ENCODE measurements around the gene SNTA1. TPM values are rescaled to one million over a fixed set of nuclear protein-coding genes. Genes with fewer than 3 reads are reported as not detected.

The SNTA1 gene
- total RNA-seq, 1 donor from 2014 or later: 1.1 TPM

DNA sequence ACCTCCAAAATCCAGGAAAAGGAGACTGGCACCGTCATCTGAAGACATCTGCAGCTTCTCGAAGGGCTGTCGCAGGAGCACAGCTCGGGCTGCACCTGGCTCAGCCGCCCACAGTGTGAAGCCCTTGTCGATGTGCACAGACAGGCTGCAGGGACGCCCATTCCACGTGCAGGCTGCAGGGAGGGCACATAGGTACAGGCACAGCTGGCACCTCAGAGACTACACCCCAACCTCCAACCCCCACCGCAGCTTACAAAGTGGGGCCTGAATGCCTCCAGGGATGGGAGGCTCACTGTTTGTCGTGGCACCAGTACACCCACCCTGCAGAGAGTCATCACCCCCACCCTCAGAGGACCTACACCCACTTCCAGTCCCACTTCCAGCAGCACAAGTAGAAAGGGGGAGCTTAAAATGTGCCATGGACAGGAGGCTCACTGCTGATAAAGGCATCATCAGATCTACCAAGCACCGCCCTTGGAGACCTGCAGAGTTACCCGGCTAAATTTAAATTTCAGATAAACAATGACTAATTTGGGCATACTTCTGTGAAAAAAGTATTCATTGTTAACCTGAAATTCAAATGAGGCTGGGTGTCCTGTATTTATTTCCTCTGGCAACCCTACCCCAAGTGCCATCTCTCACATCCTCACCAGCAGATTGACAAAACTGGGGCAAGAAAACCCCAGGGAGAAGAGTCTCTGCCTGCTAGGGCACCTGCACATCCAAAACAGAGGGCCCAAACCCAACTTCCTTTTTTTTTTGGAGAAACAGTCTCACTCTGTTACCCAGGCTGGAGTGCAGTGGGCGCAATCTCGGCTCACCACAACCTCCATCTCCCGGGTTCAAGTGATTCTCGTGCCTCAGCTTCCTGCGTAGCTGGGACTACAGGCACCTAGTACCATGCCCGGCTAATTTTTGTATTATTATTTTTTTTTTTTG, 34.6 kb downstream of the SNTA1 start:
- Mint-ChIP-seq H3K27ac (no peak overlapping the region), H3K36me3 (ENCODE audit: low read depth) (peaks cover 13% of the 10 kb centered on the region), H3K27me3 (ENCODE audit: low read depth) (no peaks in the 10 kb centered on the region), H3K9me3 (no peaks in the 10 kb centered on the region), H3K4me3 (ENCODE audit: low read depth) (no peak overlapping the region), H3K4me1 (ENCODE audit: low read depth) (peaks cover 2% of the 10 kb centered on the region)
- DNase-seq (ENCODE audit: low spot score): no peak
- intact Hi-C loops (cut with micrococcal nuclease): no loop called here

DNA sequence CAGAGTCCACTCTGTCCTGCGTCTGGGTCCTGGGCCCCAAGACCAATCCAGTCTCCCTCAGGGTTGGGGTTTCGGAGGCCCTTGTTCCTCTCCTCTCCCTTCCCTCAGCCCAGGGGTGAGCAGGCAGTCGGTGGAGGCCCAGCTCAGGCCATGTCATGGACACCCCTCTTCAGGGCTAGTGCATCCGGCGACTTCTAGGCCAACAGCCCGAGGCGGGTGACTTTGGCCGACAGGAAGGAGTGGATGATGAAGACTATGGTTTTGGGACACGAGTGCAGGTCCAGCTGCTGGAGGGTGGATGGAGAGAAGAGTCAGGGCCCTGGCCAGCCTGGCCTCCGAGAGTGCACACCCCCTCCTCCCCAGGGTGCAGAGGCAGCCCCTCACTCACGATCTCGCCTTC, 35.2 kb downstream of the SNTA1 start:
- Mint-ChIP-seq H3K4me3 (ENCODE audit: low read depth) (no peak overlapping the region), H3K36me3 (ENCODE audit: low read depth) (peaks cover 16% of the 10 kb centered on the region), H3K27ac (no peak overlapping the region), H3K27me3 (ENCODE audit: low read depth) (no peaks in the 10 kb centered on the region), H3K4me1 (ENCODE audit: low read depth) (peaks cover 5% of the 10 kb centered on the region), H3K9me3 (no peaks in the 10 kb centered on the region)
- no peak for DNase-seq (ENCODE audit: low spot score)
- intact Hi-C loops (cut with micrococcal nuclease): no loop called here

DNA sequence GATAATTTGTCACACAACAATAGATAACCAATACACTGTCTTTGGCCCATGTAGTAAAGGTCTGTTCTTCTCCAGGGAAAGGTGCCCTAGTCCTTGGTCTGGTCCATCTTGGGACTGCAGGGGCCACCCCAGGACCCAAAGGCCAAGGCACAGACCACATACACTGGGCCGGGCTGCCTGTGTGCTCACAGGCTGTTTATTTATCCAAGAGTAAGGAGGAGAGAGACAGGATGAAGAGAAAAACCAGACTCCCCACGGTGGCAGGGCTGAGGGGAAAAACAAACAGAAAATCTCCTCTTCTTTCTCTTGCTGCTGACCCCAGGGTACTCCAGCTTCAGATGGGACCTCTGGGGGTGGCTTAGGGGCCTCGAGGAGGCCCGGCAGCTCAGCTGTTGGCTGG, 35.8 kb downstream of the SNTA1 start:
- intact Hi-C loops (cut with micrococcal nuclease): no loop called here
- no peak overlapping the region for H3K4me3 Mint-ChIP-seq (ENCODE audit: low read depth)
- DNase-seq (ENCODE audit: low spot score): no peak
- no peaks in the 10 kb centered on the region for H3K27me3 Mint-ChIP-seq (ENCODE audit: low read depth)
- no peak overlapping the region for H3K27ac Mint-ChIP-seq
- H3K36me3 Mint-ChIP-seq (ENCODE audit: low read depth): peaks cover 16% of the 10 kb centered on the region
- no peaks in the 10 kb centered on the region for H3K9me3 Mint-ChIP-seq
- H3K4me1 Mint-ChIP-seq (ENCODE audit: low read depth): peaks cover 5% of the 10 kb centered on the region

DNA sequence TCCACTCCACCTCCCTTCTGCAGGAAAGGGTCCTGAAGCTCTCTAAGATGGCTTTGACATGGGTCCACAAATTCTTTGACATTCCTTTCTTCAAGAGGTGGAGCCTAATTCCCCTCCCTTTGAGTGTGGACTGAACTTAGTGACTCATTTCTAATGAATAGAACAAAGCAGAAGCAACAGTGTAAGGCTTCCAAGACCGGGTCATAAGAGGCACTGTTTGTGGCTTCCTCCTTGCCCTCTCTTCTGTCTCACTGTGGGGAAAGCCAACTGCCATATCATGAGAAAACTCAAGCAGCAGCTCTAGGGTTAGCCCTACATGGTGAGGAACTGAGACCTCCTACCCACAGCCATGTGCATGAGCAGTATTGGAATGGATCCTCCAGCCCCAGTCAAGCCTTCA, 36.3 kb downstream of the SNTA1 start:
- no peak for DNase-seq (ENCODE audit: low spot score)
- Mint-ChIP-seq H3K36me3 (ENCODE audit: low read depth) (peaks cover 16% of the 10 kb centered on the region), H3K4me1 (ENCODE audit: low read depth) (peaks cover 8% of the 10 kb centered on the region), H3K27ac (no peak overlapping the region), H3K9me3 (no peaks in the 10 kb centered on the region), H3K27me3 (ENCODE audit: low read depth) (no peaks in the 10 kb centered on the region), H3K4me3 (ENCODE audit: low read depth) (no peak overlapping the region)
- intact Hi-C loops (cut with micrococcal nuclease): no loop called here

- no peak for DNase-seq (ENCODE audit: low spot score)
- Mint-ChIP-seq H3K27ac (no peak overlapping the region), H3K9me3 (no peaks in the 10 kb centered on the region), H3K27me3 (ENCODE audit: low read depth) (no peaks in the 10 kb centered on the region), H3K36me3 (ENCODE audit: low read depth) (peaks cover 19% of the 10 kb centered on the region), H3K4me3 (ENCODE audit: low read depth) (peak overlapping the region; percentile 49), H3K4me1 (ENCODE audit: low read depth) (peaks cover 25% of the 10 kb centered on the region)
- intact Hi-C loops (cut with micrococcal nuclease): loop anchor here (5.0 kb wide), 1 partner anchor 263 kb away; the partner anchor contains the start of gene ACTL10
These were observed 39.3 kb downstream of the SNTA1 start for GRCh38 chr20:33404281-33404680.

- H3K9me3 Mint-ChIP-seq: no peaks in the 10 kb centered on the region
- peak overlapping the region; percentile 96 for H3K27ac Mint-ChIP-seq
- H3K27me3 Mint-ChIP-seq (ENCODE audit: low read depth): no peaks in the 10 kb centered on the region
- H3K4me3 Mint-ChIP-seq (ENCODE audit: low read depth): peak overlapping the region; percentile 98
- H3K4me1 Mint-ChIP-seq (ENCODE audit: low read depth): peaks cover 30% of the 10 kb centered on the region
- intact Hi-C loops (cut with micrococcal nuclease): loop anchor here (1.0 to 5.0 kb wide), 2 partner anchors 41 to 265 kb away; partner anchors contain the start of genes ACTL10 and SNTA1
- no peak for DNase-seq (ENCODE audit: low spot score)
- H3K36me3 Mint-ChIP-seq (ENCODE audit: low read depth): peaks cover 10% of the 10 kb centered on the region
These were observed 41.6 kb downstream of the SNTA1 start for GRCh38 chr20:33401921-33402369.

GRCh38 chr20:33401184-33401920, 42.2 kb downstream of the SNTA1 start, which contains the start of gene CDK5RAP1:
Gene CDK5RAP1, minus strand, starts transcription at chr20:33401519. Its CDS starts 4,455 bp downstream, at chr20:33397064.
- H3K27me3 Mint-ChIP-seq (ENCODE audit: low read depth): no peaks in the 10 kb centered on the region
- peak within 1 kb of the TSS; percentile 96 for H3K27ac Mint-ChIP-seq
- intact Hi-C loops (cut with micrococcal nuclease): loop anchor here (1.0 to 5.0 kb wide), 2 partner anchors 42 to 266 kb away; partner anchors contain the start of genes ACTL10 and SNTA1
- peaks cover 15% of the 10 kb centered on the region for H3K36me3 Mint-ChIP-seq (ENCODE audit: low read depth)
- H3K9me3 Mint-ChIP-seq: no peaks in the 10 kb centered on the region
- peaks cover 30% of the 10 kb centered on the region for H3K4me1 Mint-ChIP-seq (ENCODE audit: low read depth)
- peak within 1 kb of the TSS; percentile 98 for H3K4me3 Mint-ChIP-seq (ENCODE audit: low read depth)
- DNase-seq (ENCODE audit: low spot score): peak; percentile 82

GRCh38 chr20:33400812-33401183, 42.8 kb downstream of the SNTA1 start:
- H3K4me3 Mint-ChIP-seq (ENCODE audit: low read depth): peak overlapping the region; percentile 98
- H3K4me1 Mint-ChIP-seq (ENCODE audit: low read depth): peaks cover 30% of the 10 kb centered on the region
- peaks cover 19% of the 10 kb centered on the region for H3K36me3 Mint-ChIP-seq (ENCODE audit: low read depth)
- no peaks in the 10 kb centered on the region for H3K27me3 Mint-ChIP-seq (ENCODE audit: low read depth)
- no peak for DNase-seq (ENCODE audit: low spot score)
- intact Hi-C loops (cut with micrococcal nuclease): loop anchor here (1.0 to 5.0 kb wide), 2 partner anchors 43 to 267 kb away; partner anchors contain the start of genes ACTL10 and SNTA1
- H3K27ac Mint-ChIP-seq: no peak overlapping the region
- no peaks in the 10 kb centered on the region for H3K9me3 Mint-ChIP-seq

GRCh38 chr20:33399924-33400323, 43.6 kb downstream of the SNTA1 start:
- Mint-ChIP-seq H3K9me3 (no peaks in the 10 kb centered on the region), H3K27me3 (ENCODE audit: low read depth) (no peaks in the 10 kb centered on the region), H3K4me3 (ENCODE audit: low read depth) (peak overlapping the region; percentile 98), H3K27ac (no peak overlapping the region), H3K36me3 (ENCODE audit: low read depth) (peaks cover 21% of the 10 kb centered on the region), H3K4me1 (ENCODE audit: low read depth) (peaks cover 30% of the 10 kb centered on the region)
- DNase-seq (ENCODE audit: low spot score): no peak
- intact Hi-C loops (cut with micrococcal nuclease): loop anchor here (5.0 kb wide), 1 partner anchor 267 kb away; the partner anchor contains the start of gene ACTL10

DNA sequence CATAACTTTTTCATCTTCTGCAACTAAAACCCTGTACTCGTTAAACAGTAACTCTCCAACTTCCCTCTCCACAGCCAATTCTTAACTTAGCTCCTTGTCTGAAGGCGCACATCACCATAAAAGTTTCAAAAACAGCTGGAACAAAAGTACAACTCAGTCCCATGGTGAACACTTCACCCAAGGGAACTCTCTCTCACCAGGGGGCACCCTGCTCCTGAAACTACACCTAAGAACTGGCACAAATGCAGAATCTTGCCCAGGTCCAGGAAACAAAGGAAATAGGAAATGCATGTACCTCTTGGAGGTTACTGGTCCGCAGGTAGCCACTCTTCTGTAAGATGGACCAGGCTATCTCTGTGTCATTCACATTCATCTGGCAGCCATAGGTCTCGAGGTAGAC, 48.8 kb downstream of the SNTA1 start:
- Mint-ChIP-seq H3K27me3 (ENCODE audit: low read depth) (no peaks in the 10 kb centered on the region), H3K4me1 (ENCODE audit: low read depth) (peaks cover 8% of the 10 kb centered on the region), H3K27ac (no peak overlapping the region), H3K9me3 (no peaks in the 10 kb centered on the region), H3K36me3 (ENCODE audit: low read depth) (peaks cover 53% of the 10 kb centered on the region), H3K4me3 (ENCODE audit: low read depth) (no peak overlapping the region)
- intact Hi-C loops (cut with micrococcal nuclease): no loop called here
- no peak for DNase-seq (ENCODE audit: low spot score)

DNA sequence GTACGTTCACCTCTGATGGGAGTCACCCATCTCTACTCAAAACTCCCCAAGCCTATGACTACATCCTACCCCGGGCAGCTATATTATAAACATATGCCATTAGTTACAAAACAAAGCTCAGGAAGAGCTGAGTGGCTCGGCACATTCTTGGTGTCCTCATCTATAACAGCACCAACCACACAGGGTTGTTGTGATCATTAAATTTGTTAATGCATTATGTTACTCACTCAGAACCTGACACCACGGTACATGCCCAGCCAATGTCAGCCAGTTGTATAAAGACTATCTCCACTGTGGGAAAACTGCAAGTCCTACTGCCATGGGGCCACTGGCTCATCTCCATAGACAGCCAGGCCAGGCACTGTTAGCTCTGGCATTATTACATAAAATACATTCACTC, 50.0 kb downstream of the SNTA1 start:
- Mint-ChIP-seq H3K4me1 (ENCODE audit: low read depth) (peaks cover 3% of the 10 kb centered on the region), H3K27ac (no peak overlapping the region), H3K4me3 (ENCODE audit: low read depth) (no peak overlapping the region), H3K27me3 (ENCODE audit: low read depth) (no peaks in the 10 kb centered on the region), H3K36me3 (ENCODE audit: low read depth) (peaks cover 56% of the 10 kb centered on the region), H3K9me3 (no peaks in the 10 kb centered on the region)
- intact Hi-C loops (cut with micrococcal nuclease): no loop called here
- no peak for DNase-seq (ENCODE audit: low spot score)

GRCh38 chr20:33391722-33392415, 51.7 kb downstream of the SNTA1 start:
- H3K4me1 Mint-ChIP-seq (ENCODE audit: low read depth): no peaks in the 10 kb centered on the region
- peaks cover 61% of the 10 kb centered on the region for H3K36me3 Mint-ChIP-seq (ENCODE audit: low read depth)

More at GRCh38 chr20:33391722-33392415, 51.7 kb downstream of the SNTA1 start:
- no peak for DNase-seq (ENCODE audit: low spot score)
- Mint-ChIP-seq H3K4me3 (ENCODE audit: low read depth) (no peak overlapping the region), H3K27ac (no peak overlapping the region), H3K9me3 (no peaks in the 10 kb centered on the region), H3K27me3 (ENCODE audit: low read depth) (no peaks in the 10 kb centered on the region)
- intact Hi-C loops (cut with micrococcal nuclease): no loop called here

Measured in activated T-helper 2 cell treated with anti-CD3 and anti-CD28 coated beads, Interferon-gamma antibody, Interleukin-2, Interleukin-4, amounts not matched to agents 10 μg/mL and 5 μg/mL and 100 μg/mL, durations not matched to agents 14 hours and 24 hours and 36 hours (primary cell).